HEK293 (cell line): ENCODE measurements around the gene MRPL30.

Source experiments
- CTCF ChIA-PET: fragments of 350-600 bp; formaldehyde crosslinking; extraction: SDS; loops from one replicate; lab custom pipeline; 2021; ENCODE audit warnings: antibody characterized with exemption; lab: Yijun Ruan, JAX
- POLR2A ChIA-PET: fragments of 300-600 bp; formaldehyde crosslinking; extraction: SDS; loops from one replicate; lab custom pipeline; 2020; ENCODE audit warnings: antibody characterized with exemption, inconsistent platforms; lab: Yijun Ruan, JAX
- H3K27ac ChIP-seq: fragments of 200-500 bp; sonication (Bioruptor generic); 2 replicates; pipeline ENCODE4 v1.5.1; 2014; ENCODE audit warnings: low read depth, low read length, control low read depth, inconsistent platforms; ENCODE audit errors: extremely low read depth
- H3K36me3 ChIP-seq, 2 experiments: fragments of 200-500 bp in 1 of 2; sonication (Bioruptor generic) in 1 of 2; 1 replicate in 1 of 2; 2 replicates in 1 of 2; pipeline ENCODE4 v1.5.1; 2014 to 2017; ENCODE audit warnings: inconsistent platforms in 2 of 2, low read length in 2 of 2; ENCODE audit not compliant: control insufficient read depth in 2 of 2, insufficient read depth in 1 of 2
- H3K4me1 ChIP-seq: fragments of 200-500 bp; sonication (Bioruptor generic); 2 replicates; pipeline ENCODE4 v1.5.1; 2014; ENCODE audit warnings: mild to moderate bottlenecking, low read length, inconsistent platforms; ENCODE audit not compliant: control insufficient read depth, insufficient read depth
- H3K4me3 ChIP-seq: 2 replicates; pipeline ENCODE4 v1.5.1; 2011; ENCODE audit warnings: low read depth, mild to moderate bottlenecking, control low read depth, low read length, moderate library complexity
- H3K9me3 ChIP-seq: fragments of 200-500 bp; sonication (Bioruptor generic); 2 replicates; pipeline ENCODE4 v1.5.1; 2014; ENCODE audit warnings: low read depth, low read length, inconsistent platforms; ENCODE audit not compliant: control insufficient read depth, insufficient read depth
- FEZF1 ChIP-seq: fragments of 450-650 bp; formaldehyde crosslinking; IDR thresholded peaks from 2 replicates; pipeline ENCODE4 v1.5.1; 2016; ENCODE audit warnings: missing biosample characterization, missing genetic modification characterization
- GFI1B ChIP-seq: fragments of 450-650 bp; formaldehyde crosslinking; IDR thresholded peaks from 2 replicates; pipeline ENCODE4 v1.5.1; 2016; ENCODE audit warnings: missing biosample characterization, missing genetic modification characterization
- GLI4 ChIP-seq: fragments of 450-650 bp; formaldehyde crosslinking; IDR thresholded peaks from 2 replicates; pipeline ENCODE4 v1.5.1; 2016; ENCODE audit warnings: missing biosample characterization, missing genetic modification characterization
- KLF1 ChIP-seq: fragments of 450-650 bp; formaldehyde crosslinking; IDR thresholded peaks from 2 replicates; pipeline ENCODE4 v1.5.1; 2016; ENCODE audit warnings: missing biosample characterization, missing genetic modification characterization
- KLF9 ChIP-seq: fragments of 450-650 bp; formaldehyde crosslinking; IDR thresholded peaks from 2 replicates; pipeline ENCODE4 v1.5.1; 2016; ENCODE audit warnings: missing biosample characterization, missing genetic modification characterization, low read depth
- YY1 ChIP-seq: fragments of 450-650 bp; formaldehyde crosslinking; IDR thresholded peaks from 2 replicates; pipeline ENCODE4 v1.5.1; 2018; ENCODE audit warnings: missing biosample characterization, missing genetic modification characterization
- ZBTB20 ChIP-seq: fragments of 450-650 bp; formaldehyde crosslinking; IDR thresholded peaks from 2 replicates; pipeline ENCODE4 v1.5.1; 2016; ENCODE audit warnings: missing biosample characterization, missing genetic modification characterization
- ZBTB8A ChIP-seq: fragments of 450-650 bp; formaldehyde crosslinking; IDR thresholded peaks from 2 replicates; pipeline ENCODE4 v1.5.1; 2016; ENCODE audit warnings: missing biosample characterization, missing genetic modification characterization
- ZEB2 ChIP-seq: fragments of 450-650 bp; formaldehyde crosslinking; IDR thresholded peaks from 2 replicates; pipeline ENCODE4 v1.5.1; 2016; ENCODE audit warnings: missing biosample characterization, missing genetic modification characterization
- ZFP37 ChIP-seq: fragments of 450-650 bp; formaldehyde crosslinking; IDR thresholded peaks from 2 replicates; pipeline ENCODE4 v1.5.1; 2016; ENCODE audit warnings: missing biosample characterization, missing genetic modification characterization
- ZIC2 ChIP-seq: fragments of 450-650 bp; formaldehyde crosslinking; IDR thresholded peaks from 2 replicates; pipeline ENCODE4 v1.5.1; 2016; ENCODE audit warnings: missing biosample characterization, missing genetic modification characterization
- ZNF146 ChIP-seq: fragments of 450-650 bp; formaldehyde crosslinking; IDR thresholded peaks from 2 replicates; pipeline ENCODE4 v1.5.1; 2016; ENCODE audit warnings: missing biosample characterization, missing genetic modification characterization
- ZNF16 ChIP-seq: fragments of 450-650 bp; formaldehyde crosslinking; IDR thresholded peaks from 2 replicates; pipeline ENCODE4 v1.5.1; 2016; ENCODE audit warnings: low read depth, missing biosample characterization, missing genetic modification characterization
- ZNF2 ChIP-seq: fragments of 450-650 bp; formaldehyde crosslinking; IDR thresholded peaks from 2 replicates; pipeline ENCODE4 v1.5.1; 2016; ENCODE audit warnings: missing biosample characterization, missing genetic modification characterization
- ZNF211 ChIP-seq: fragments of 450-650 bp; formaldehyde crosslinking; IDR thresholded peaks from 2 replicates; pipeline ENCODE4 v1.5.1; 2016; ENCODE audit warnings: low read depth, missing biosample characterization, missing genetic modification characterization
- ZNF416 ChIP-seq: fragments of 450-650 bp; formaldehyde crosslinking; IDR thresholded peaks from 2 replicates; pipeline ENCODE4 v1.5.1; 2016; ENCODE audit warnings: missing biosample characterization, missing genetic modification characterization
- ZNF530 ChIP-seq: fragments of 450-650 bp; formaldehyde crosslinking; IDR thresholded peaks from 2 replicates; pipeline ENCODE4 v1.5.1; 2016; ENCODE audit warnings: low read depth, missing biosample characterization, missing genetic modification characterization
- ZNF610 ChIP-seq: fragments of 450-650 bp; formaldehyde crosslinking; IDR thresholded peaks from 2 replicates; pipeline ENCODE4 v1.5.1; 2016; ENCODE audit warnings: missing biosample characterization, missing genetic modification characterization, borderline replicate concordance
- ZNF623 ChIP-seq: fragments of 450-650 bp; formaldehyde crosslinking; IDR thresholded peaks from 2 replicates; pipeline ENCODE4 v1.5.1; 2016; ENCODE audit warnings: missing biosample characterization, missing genetic modification characterization
- ZNF624 ChIP-seq: fragments of 450-650 bp; formaldehyde crosslinking; IDR thresholded peaks from 2 replicates; pipeline ENCODE4 v1.5.1; 2017; ENCODE audit warnings: missing biosample characterization, missing genetic modification characterization
- ZNF626 ChIP-seq: fragments of 450-650 bp; sonication (Bioruptor Pico); formaldehyde crosslinking; IDR thresholded peaks from 2 replicates; pipeline ENCODE4 v1.5.1; 2018; ENCODE audit warnings: missing biosample characterization, missing genetic modification characterization, inconsistent platforms
- ZNF629 ChIP-seq: fragments of 450-650 bp; formaldehyde crosslinking; IDR thresholded peaks from 2 replicates; pipeline ENCODE4 v1.5.1; 2017; ENCODE audit warnings: missing biosample characterization, missing genetic modification characterization
- ZNF701 ChIP-seq: fragments of 450-650 bp; formaldehyde crosslinking; IDR thresholded peaks from 2 replicates; pipeline ENCODE4 v1.5.1; 2016; ENCODE audit warnings: missing biosample characterization, missing genetic modification characterization
- ZNF768 ChIP-seq: fragments of 450-650 bp; formaldehyde crosslinking; IDR thresholded peaks from 2 replicates; pipeline ENCODE4 v1.5.1; 2018; ENCODE audit warnings: missing biosample characterization, mild to moderate bottlenecking, missing genetic modification characterization
- ZNF830 ChIP-seq: fragments of 450-650 bp; IDR thresholded peaks from 2 replicates; pipeline ENCODE4 v1.5.0; 2018; ENCODE audit warnings: missing biosample characterization, missing genetic modification characterization, low read depth, mild to moderate bottlenecking, moderate library complexity
- ZSCAN16 ChIP-seq: fragments of 450-650 bp; formaldehyde crosslinking; IDR thresholded peaks from 2 replicates; pipeline ENCODE4 v1.5.1; 2016; ENCODE audit warnings: missing biosample characterization, missing genetic modification characterization
- ZSCAN30 ChIP-seq: fragments of 450-650 bp; IDR thresholded peaks from 2 replicates; pipeline ENCODE4 v1.5.1; 2018; ENCODE audit warnings: missing biosample characterization, mild to moderate bottlenecking, missing genetic modification characterization, moderate library complexity
- ZXDB ChIP-seq: fragments of 450-650 bp; formaldehyde crosslinking; IDR thresholded peaks from 2 replicates; pipeline ENCODE4 v1.5.1; 2016; ENCODE audit warnings: missing biosample characterization, missing genetic modification characterization
- TF ChIP-seq, protein P1 (sequence below): fragments of 450-650 bp; formaldehyde crosslinking; IDR thresholded peaks from 2 replicates; pipeline ENCODE4 v1.5.1; 2016; ENCODE audit warnings: missing biosample characterization, missing genetic modification characterization
- TF ChIP-seq, protein P2 (sequence below): fragments of 450-650 bp; formaldehyde crosslinking; IDR thresholded peaks from 2 replicates; pipeline ENCODE4 v1.5.1; 2016; ENCODE audit warnings: missing biosample characterization, missing genetic modification characterization
- TF ChIP-seq, protein P3 (sequence below): fragments of 450-650 bp; formaldehyde crosslinking; IDR thresholded peaks from 2 replicates; pipeline ENCODE4 v1.5.1; 2016; ENCODE audit warnings: missing biosample characterization, missing genetic modification characterization
- TF ChIP-seq, protein P4 (sequence below): fragments of 450-650 bp; formaldehyde crosslinking; IDR thresholded peaks from 2 replicates; pipeline ENCODE4 v1.5.1; 2016; ENCODE audit warnings: missing biosample characterization, missing genetic modification characterization
- TF ChIP-seq, protein P5 (sequence below): fragments of 450-650 bp; formaldehyde crosslinking; IDR thresholded peaks from 2 replicates; pipeline ENCODE4; 2016; ENCODE audit warnings: missing biosample characterization, missing genetic modification characterization

The MRPL30 gene

DNA sequence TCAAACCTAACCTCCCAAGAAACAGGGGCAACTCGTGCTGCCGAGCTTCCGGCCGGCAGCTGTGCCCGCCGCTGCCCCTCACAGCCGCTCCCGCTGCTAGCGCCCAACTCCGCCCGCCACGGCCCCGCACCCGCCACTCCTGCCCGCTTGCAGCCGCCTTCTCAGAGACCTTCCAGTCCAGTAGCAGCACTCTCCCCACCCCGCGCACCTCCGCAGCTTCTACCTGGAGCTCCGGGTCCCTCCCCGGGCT lies 40.2 kb upstream of the MRPL30 start (continued):
- TF ChIP-seq ZXDB (tag by site-specific recombination): peak; percentile 70; the same call in 1 of the 2 replicates
- peak; percentile 65 for TF ChIP-seq ZIC2 (tag by site-specific recombination)
- peak; percentile 94 for TF ChIP-seq ZBTB8A (tag by site-specific recombination)
- TF ChIP-seq GLI4 (tag by site-specific recombination): no peak
- TF ChIP-seq ZNF626 (tag by site-specific recombination): no peak
- peak; percentile 40; the same call in 1 of the 2 replicates for TF ChIP-seq ZBTB20 (tag by site-specific recombination)
- TF ChIP-seq ZFP37 (tag by site-specific recombination): peak; percentile 80
- TF ChIP-seq ZNF629: 0 out of 2 replicates have a peak, but pooled peaks have one; percentile 21
- peak; percentile 90 for TF ChIP-seq ZNF610
- TF ChIP-seq, protein P1, sequence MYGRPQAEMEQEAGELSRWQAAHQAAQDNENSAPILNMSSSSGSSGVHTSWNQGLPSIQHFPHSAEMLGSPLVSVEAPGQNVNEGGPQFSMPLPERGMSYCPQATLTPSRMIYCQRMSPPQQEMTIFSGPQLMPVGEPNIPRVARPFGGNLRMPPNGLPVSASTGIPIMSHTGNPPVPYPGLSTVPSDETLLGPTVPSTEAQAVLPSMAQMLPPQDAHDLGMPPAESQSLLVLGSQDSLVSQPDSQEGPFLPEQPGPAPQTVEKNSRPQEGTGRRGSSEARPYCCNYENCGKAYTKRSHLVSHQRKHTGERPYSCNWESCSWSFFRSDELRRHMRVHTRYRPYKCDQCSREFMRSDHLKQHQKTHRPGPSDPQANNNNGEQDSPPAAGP: peak; percentile 68; the same call in 1 of the 2 replicates

DNA sequence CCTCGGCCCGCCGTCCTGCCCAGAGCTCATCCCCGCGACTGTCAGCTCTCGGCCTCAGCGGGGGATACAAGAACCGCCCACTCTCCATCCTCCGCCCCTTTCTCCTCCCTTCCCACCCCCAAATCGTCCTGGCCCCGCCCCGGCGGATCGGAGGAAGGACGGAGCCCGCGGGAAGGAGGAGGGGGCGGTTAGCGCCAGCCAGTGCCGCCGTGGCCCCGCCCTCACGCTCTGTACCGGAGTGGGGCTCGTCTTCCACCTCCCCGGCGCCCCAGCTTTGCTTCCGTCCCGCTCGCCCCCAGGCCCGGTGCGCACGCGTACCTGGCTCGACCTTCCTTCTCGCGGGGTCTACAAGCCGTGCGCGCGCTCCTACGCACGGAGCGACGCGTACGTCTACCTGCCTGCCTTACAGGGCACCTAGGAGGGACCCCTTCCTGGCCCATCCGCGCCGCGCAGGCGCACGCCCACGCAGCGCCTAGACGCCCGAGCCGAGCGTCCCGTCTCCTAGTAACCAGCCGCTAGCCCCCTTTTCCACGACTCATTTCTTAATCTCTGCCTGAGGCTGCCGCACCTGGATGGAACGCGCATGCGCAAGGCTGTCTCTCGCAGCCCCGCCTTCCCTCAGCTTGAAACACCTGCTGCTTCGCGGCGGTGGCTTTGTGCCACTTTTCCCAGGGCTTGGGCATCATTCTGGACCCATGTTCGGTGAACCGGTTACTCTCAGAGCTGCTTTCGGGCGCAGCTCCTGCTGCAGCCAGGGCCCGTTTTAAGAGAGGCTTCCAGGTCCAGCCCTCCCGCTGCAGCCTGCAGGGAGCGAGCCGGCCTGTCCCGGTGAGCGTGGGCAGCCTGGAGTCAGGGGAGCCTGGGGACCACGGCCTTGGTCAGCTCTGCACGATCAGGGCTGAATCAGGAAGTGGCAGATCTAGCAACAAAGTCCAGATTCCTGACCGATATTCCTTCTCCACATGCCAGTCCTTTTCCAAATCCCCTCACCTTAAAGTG lies 39.6 kb upstream of the MRPL30 start, which contains the start of gene C2orf15:
TSS of gene C2orf15 (plus strand) at position 598 of the 999 bp plus-strand sequence. CDS start 8,852 bp downstream, outside the sequence.
- CTCF ChIA-PET: interaction anchor here (0.6 to 1.1 kb wide), 2 partner anchors 195 to 252 kb away, joined by 3 read pairs; partner anchors contain the start of gene TXNDC9
- Histone ChIP-seq H3K4me1 (peaks cover 2% of the 10 kb centered on the region; the same call in 1 of the 2 replicates), H3K4me3 (peak within 1 kb of the TSS; percentile 81), H3K27ac (peak within 1 kb of the TSS; percentile 74; the same call in 1 of the 2 replicates), H3K9me3 (no peaks in the 10 kb centered on the region; the same call in 1 of the 2 replicates), H3K36me3 (no peaks in the 10 kb centered on the region; a peak in 1 of 3 replicates)
- POLR2A ChIA-PET: interaction anchor here (0.5 to 2.8 kb wide), 17 partner anchors 10 to 377 kb away, joined by 3 to 58 read pairs (median 4); partner anchors contain the start of genes CRACDL, EIF5B, LIPT1 and MITD1
- TF ChIP-seq ZNF701 (tag by site-specific recombination) (no peak), FEZF1 (tag by site-specific recombination) (no peak), ZSCAN30 (no peak), ZNF416 (tag by site-specific recombination) (no peak), ZNF768 (no peak), ZEB2 (tag by site-specific recombination) (peak; percentile 82; the same call in 1 of the 2 replicates), ZNF2 (tag by site-specific recombination) (no peak), GFI1B (tag by site-specific recombination) (no peak), ZNF16 (tag by site-specific recombination) (no peak), YY1 (no peak), ZNF211 (tag by site-specific recombination) (no peak), KLF9 (peak; percentile 85), ZNF624 (tag by site-specific recombination) (no peak), KLF1 (peak; percentile 63), ZNF830 (no peak), ZNF146 (no peak), ZNF623 (tag by site-specific recombination) (no peak), ZSCAN16 (tag by site-specific recombination) (no peak), ZNF530 (tag by site-specific recombination) (no peak)
- TF ChIP-seq, protein P2, sequence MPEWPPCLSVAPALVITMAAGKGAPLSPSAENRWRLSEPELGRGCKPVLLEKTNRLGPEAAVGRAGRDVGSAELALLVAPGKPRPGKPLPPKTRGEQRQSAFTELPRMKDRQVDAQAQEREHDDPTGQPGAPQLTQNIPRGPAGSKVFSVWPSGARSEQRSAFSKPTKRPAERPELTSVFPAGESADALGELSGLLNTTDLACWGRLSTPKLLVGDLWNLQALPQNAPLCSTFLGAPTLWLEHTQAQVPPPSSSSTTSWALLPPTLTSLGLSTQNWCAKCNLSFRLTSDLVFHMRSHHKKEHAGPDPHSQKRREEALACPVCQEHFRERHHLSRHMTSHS (tag by site-specific recombination): no peak
- TF ChIP-seq, protein P3, sequence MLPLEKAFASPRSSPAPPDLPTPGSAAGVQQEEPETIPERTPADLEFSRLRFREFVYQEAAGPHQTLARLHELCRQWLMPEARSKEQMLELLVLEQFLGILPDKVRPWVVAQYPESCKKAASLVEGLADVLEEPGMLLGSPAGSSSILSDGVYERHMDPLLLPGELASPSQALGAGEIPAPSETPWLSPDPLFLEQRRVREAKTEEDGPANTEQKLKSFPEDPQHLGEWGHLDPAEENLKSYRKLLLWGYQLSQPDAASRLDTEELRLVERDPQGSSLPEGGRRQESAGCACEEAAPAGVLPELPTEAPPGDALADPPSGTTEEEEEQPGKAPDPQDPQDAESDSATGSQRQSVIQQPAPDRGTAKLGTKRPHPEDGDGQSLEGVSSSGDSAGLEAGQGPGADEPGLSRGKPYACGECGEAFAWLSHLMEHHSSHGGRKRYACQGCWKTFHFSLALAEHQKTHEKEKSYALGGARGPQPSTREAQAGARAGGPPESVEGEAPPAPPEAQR (tag by site-specific recombination): no peak
- TF ChIP-seq, protein P4, sequence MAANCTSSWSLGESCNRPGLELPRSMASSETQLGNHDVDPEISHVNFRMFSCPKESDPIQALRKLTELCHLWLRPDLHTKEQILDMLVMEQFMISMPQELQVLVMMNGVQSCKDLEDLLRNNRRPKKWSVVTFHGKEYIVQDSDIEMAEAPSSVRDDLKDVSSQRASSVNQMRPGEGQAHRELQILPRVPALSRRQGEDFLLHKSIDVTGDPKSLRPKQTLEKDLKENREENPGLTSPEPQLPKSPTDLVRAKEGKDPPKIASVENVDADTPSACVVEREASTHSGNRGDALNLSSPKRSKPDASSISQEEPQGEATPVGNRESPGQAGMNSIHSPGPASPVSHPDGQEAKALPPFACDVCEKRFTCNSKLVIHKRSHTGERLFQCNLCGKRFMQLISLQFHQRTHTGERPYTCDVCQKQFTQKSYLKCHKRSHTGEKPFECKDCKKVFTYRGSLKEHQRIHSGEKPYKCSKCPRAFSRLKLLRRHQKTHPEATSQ (tag by site-specific recombination): no peak
- TF ChIP-seq, protein P5, sequence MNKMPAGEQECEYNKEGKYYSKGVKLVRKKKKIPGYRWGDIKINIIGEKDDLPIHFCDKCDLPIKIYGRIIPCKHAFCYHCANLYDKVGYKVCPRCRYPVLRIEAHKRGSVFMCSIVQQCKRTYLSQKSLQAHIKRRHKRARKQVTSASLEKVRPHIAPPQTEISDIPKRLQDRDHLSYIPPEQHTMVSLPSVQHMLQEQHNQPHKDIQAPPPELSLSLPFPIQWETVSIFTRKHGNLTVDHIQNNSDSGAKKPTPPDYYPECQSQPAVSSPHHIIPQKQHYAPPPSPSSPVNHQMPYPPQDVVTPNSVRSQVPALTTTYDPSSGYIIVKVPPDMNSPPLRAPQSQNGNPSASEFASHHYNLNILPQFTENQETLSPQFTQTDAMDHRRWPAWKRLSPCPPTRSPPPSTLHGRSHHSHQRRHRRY (tag by site-specific recombination): no peak
